Central memory CD8-positive, alpha-beta T cell (primary cell): ENCODE measurements around the gene ZMYM3.
A peak's percentile ranks its signal among the peaks of the same experiment; 100 is the strongest.
"Not testable (repeated sequence)": the region's sequence is repeated elsewhere in the genome, so short reads cannot be mapped to it uniquely, and the experiment has no call there.

Source experiments
- ATAC-seq: fragments of 150-1000 bp; cut with Tn5 transposase; replicated peaks from 2 replicates; pipeline ENCODE4 v1.10.0; 2022; ENCODE audit warnings: mild to moderate bottlenecking, moderate FRiP score, moderate number of reproducible peaks; ENCODE audit not compliant: poor library complexity, severe bottlenecking; ENCODE audit errors: extremely low read depth
- DNase-seq, 2 donors: peaks; one replicate each; pipeline ENCODE4 v3.0.0; 2021; ENCODE audit warnings: low spot score in 2 of 2
- H3K27ac Mint-ChIP-seq: one replicate; pipeline ENCODE4 v1.8.0; 2022; ENCODE audit warnings: low read depth, mild to moderate bottlenecking, moderate library complexity, mixed read lengths
- H3K27me3 Mint-ChIP-seq: one replicate; pipeline ENCODE4 v1.8.0; 2022; ENCODE audit warnings: mixed read lengths
- H3K36me3 Mint-ChIP-seq: one replicate; pipeline ENCODE4 v1.8.0; 2022; ENCODE audit warnings: mild to moderate bottlenecking, moderate library complexity, mixed read lengths; ENCODE audit not compliant: insufficient read depth
- H3K4me1 Mint-ChIP-seq: one replicate; pipeline ENCODE4 v1.8.0; 2022; ENCODE audit warnings: mixed read lengths
- H3K4me3 Mint-ChIP-seq: one replicate; pipeline ENCODE4 v1.8.0; 2022; ENCODE audit warnings: mild to moderate bottlenecking, moderate library complexity, mixed read lengths
- H3K9me3 Mint-ChIP-seq: one replicate; pipeline ENCODE4 v1.8.0; 2022; ENCODE audit warnings: mixed read lengths

ZMYM3 gene

DNA sequence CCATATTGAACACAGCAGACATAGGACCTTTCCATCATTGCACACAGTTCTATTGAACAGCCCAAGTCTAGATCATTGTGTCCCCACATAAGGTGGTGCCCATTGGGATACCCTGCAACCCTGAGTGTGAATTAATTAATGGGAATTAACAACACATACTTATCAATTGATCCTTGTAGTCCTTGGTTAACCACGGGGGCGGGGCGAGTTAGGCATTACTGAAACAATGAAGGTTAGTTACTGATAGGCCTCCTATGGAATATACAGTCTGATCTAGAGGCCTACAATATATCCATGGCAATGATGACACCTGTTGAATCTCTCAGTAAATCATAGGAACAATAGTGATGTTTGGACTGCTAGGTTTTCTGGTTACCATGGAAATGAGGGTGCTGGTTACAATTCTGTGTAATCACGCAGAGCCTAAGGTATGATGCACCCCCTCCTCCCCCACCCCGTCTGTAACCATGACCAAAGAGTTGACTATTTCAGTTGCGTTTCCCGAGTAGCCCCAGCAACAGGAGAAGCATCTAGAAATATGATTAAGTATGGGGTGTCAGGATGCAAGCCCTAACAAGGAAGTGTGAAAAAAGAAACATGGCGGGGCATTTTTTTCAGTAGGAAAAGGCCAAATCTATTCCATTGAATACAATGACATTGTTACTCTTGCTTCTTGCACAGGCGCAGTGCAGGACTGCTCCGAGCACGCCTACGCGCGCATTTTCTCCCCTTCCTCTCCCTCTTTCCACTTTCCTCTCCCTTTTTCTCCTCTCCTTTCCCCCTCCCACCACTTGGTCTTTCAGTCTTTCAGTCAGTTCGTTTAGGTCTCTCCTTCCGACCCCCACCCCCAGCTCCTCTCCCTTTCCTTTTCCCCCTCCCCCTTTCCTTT is 28.8 kb upstream of the ZMYM3 start:
- Mint-ChIP-seq H3K36me3 (peaks cover 15% of the 10 kb centered on the region), H3K9me3 (no peaks in the 10 kb centered on the region), H3K27me3 (no peaks in the 10 kb centered on the region), H3K4me3 (peak overlapping the region; percentile 95), H3K4me1 (peaks cover 4% of the 10 kb centered on the region), H3K27ac (peak overlapping the region; percentile 100)
- no peak for DNase-seq
- ATAC-seq: peak; percentile 57

DNA sequence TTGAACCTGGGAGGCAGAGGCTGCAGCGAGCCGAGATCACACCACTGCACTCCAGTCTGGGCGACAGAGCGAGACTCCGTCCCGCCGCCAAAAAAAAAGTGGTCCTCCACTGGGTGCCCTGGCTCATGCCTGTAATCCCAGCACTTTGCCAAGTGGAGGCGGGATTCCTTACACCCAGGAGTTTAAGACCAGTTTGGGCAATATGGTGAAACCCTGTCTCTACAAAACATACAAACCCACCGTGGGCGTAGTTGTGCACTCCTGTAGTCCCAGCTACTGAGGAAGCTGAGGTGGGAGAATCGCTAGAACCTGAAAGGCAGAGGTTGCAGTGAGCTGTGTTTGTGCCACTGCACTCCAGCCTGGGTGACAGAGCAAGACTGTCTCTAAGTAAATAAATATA is 27.4 kb upstream of the ZMYM3 start:
- DNase-seq, H3K27ac Mint-ChIP-seq, H3K4me3 Mint-ChIP-seq, H3K27me3 Mint-ChIP-seq, H3K4me1 Mint-ChIP-seq, ATAC-seq, H3K9me3 Mint-ChIP-seq: not testable (repeated sequence)
- peaks cover 12% of the 10 kb centered on the region for H3K36me3 Mint-ChIP-seq

DNA sequence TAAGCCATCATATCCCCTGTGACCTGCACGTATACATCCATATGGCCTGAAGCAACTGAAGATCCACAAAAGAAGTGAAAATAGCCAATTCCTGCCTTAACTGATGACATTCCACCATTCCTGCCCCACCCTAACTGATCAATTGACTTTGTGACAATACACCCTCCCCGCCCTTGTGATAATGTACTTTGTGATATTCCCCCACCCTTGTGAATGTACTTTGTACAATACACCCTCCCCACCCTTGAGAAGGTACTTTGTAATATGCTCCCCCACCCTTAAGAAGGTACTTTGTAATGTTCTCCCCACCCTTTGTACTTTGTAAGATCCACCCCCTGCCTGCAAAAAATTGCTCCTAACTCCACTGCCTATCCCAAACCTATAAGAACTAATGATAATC is 18.4 kb upstream of the ZMYM3 start:
- not testable (repeated sequence) for DNase-seq

GRCh38 chrX:71269801-71270395 is 16.0 kb upstream of the ZMYM3 start:
- Mint-ChIP-seq H3K27ac (no peak overlapping the region), H3K9me3 (no peaks in the 10 kb centered on the region), H3K36me3 (no peaks in the 10 kb centered on the region), H3K27me3 (no peaks in the 10 kb centered on the region), H3K4me1 (no peaks in the 10 kb centered on the region), H3K4me3 (no peak overlapping the region)
- DNase-seq: no peak
- ATAC-seq: no peak

More for the DNA sequence above, 18.4 kb upstream of the ZMYM3 start:
- H3K4me3 Mint-ChIP-seq, H3K36me3 Mint-ChIP-seq, ATAC-seq, H3K27me3 Mint-ChIP-seq, H3K4me1 Mint-ChIP-seq, H3K9me3 Mint-ChIP-seq, H3K27ac Mint-ChIP-seq: not testable (repeated sequence)

GRCh38 chrX:71268624-71269023 is 14.7 kb upstream of the ZMYM3 start:
- H3K4me3 Mint-ChIP-seq, H3K36me3 Mint-ChIP-seq, H3K9me3 Mint-ChIP-seq, H3K27me3 Mint-ChIP-seq, H3K4me1 Mint-ChIP-seq, ATAC-seq, H3K27ac Mint-ChIP-seq, DNase-seq: not testable (repeated sequence)

- ATAC-seq (no peak), DNase-seq (no peak)
- Mint-ChIP-seq H3K27ac (peak overlapping the region; percentile 96), H3K4me1 (peaks cover 13% of the 10 kb centered on the region), H3K9me3 (no peaks in the 10 kb centered on the region), H3K36me3 (peaks cover 10% of the 10 kb centered on the region), H3K27me3 (no peaks in the 10 kb centered on the region), H3K4me3 (no peak overlapping the region)
These were observed 2.9 kb upstream of the ZMYM3 start for GRCh38 chrX:71256856-71257255.

DNA sequence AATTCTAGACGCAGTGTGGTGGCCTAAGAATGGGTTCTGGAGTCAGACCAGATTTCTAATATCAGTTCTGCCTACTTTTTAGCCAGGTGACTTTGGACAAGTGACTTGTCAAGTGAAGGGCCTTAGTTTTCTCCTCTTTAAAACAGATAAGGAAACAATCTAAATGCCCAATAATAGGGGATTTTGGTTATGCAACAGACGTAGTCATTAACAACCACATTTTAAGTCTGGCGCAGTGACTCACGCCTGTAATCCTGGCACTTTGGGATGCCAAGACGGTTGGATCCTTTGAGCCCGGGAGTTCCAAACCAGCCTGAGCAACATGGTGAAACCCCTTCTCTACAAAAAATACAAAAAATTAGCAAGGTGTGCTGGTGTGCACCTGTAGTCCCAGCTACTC is 2.1 kb upstream of the ZMYM3 start:
- DNase-seq (no peak), ATAC-seq (no peak)
- H3K27ac Mint-ChIP-seq: peak overlapping the region; percentile 96
- H3K9me3 Mint-ChIP-seq: no peaks in the 10 kb centered on the region
- peak overlapping the region; percentile 81 for H3K4me3 Mint-ChIP-seq
- peaks cover 13% of the 10 kb centered on the region for H3K4me1 Mint-ChIP-seq
- H3K27me3 Mint-ChIP-seq: no peaks in the 10 kb centered on the region
- H3K36me3 Mint-ChIP-seq: peaks cover 10% of the 10 kb centered on the region

DNA sequence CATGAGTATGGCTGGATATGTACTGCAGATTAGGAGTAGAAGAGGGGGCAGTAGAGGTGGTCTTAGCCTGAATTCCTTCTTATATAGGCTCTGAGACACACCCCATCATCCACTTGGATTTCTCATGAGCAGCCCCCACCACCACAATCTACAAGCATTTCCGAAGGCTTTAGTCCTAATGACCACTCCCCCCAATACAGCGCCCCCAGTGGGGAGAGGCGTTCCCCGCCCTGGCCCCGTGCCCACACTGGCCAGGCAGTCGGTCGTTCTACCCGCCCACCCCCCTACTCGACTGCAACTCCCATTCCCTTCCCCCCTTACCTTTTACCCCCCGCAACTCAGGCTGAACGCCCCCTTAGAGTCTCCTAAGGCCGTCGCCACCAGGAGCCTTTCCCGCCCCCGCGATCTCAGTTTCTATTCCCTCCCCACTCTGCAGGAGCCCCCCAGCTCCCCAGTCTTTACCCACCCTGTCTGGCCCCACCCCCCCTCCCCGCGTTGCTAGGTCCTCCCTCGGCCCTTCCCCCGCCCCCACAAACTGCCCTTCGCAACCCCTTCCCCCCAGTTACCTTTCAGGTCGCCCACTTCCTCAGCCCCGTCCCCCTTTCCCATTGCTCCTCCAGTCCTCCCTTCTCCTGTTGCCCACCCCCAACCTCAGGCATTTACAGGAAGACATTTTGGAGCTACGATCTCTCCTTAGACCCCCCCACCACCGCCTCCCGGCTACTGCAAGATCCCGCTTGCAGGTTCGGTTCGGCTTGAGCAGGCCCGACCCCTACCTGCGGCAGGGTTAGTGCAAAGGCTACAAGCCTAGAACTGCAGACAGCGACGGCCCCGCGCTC is 468 bp downstream of the ZMYM3 start:
- H3K4me3 Mint-ChIP-seq: peak overlapping the region; percentile 81
- H3K4me1 Mint-ChIP-seq: peaks cover 13% of the 10 kb centered on the region
- no peaks in the 10 kb centered on the region for H3K27me3 Mint-ChIP-seq
- ATAC-seq: no peak
- H3K9me3 Mint-ChIP-seq: no peaks in the 10 kb centered on the region
- H3K36me3 Mint-ChIP-seq: peaks cover 16% of the 10 kb centered on the region
- peak overlapping the region; percentile 96 for H3K27ac Mint-ChIP-seq
- DNase-seq: peak in 1 of 2 donors; percentile 13

DNA sequence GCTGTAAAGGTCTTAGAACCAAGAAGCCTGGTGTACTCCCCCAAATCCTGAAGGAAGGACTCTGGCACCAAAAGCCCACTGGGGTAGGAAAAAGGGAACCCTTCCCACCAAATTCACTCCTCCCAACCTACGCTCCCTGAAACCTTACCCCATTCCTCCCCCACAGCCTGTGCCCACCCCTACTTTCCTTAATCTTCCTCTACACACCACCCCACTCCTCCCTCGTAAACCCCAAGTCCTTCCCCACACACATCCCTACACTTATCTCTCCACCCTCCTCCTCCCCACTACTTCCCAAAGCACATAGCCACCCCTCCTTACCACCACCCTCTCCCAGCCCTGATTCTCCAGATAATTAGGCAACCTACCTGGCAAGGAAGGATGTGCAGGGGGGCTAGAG is 1.7 kb downstream of the ZMYM3 start:
- Mint-ChIP-seq H3K36me3 (peaks cover 16% of the 10 kb centered on the region), H3K9me3 (no peaks in the 10 kb centered on the region), H3K27me3 (no peaks in the 10 kb centered on the region), H3K4me3 (peak overlapping the region; percentile 13), H3K27ac (no peak overlapping the region), H3K4me1 (peaks cover 13% of the 10 kb centered on the region)
- DNase-seq: no peak
- no peak for ATAC-seq

DNA sequence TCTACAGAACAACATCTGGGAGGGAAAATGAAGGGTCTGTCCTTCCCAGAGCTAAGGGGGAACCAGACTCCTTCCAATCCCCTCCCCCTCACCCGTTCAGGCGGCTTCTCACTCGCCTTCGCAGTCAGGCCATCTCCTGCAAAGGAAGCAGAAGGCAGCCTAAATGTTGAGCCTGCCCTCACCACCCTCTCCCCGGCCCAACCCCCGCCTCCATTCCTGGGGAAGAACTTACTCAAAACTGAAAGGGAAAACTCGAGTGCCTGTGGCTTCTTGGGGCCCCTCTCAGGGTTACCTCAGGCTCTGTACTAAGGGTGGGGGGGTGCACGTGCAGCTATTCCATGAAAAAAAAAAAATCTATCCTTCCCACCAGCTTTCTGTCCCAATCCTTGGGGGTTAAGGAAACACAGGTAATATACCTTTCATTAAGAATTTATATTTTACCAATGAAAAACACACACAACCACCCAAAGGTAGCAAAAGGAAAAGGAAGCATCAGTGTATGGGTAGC is 2.4 kb downstream of the ZMYM3 start:
- ATAC-seq (no peak), DNase-seq (no peak)
- peaks cover 13% of the 10 kb centered on the region for H3K4me1 Mint-ChIP-seq
- no peaks in the 10 kb centered on the region for H3K9me3 Mint-ChIP-seq
- no peaks in the 10 kb centered on the region for H3K27me3 Mint-ChIP-seq
- H3K27ac Mint-ChIP-seq: no peak overlapping the region
- no peak overlapping the region for H3K4me3 Mint-ChIP-seq
- H3K36me3 Mint-ChIP-seq: peaks cover 18% of the 10 kb centered on the region

DNA sequence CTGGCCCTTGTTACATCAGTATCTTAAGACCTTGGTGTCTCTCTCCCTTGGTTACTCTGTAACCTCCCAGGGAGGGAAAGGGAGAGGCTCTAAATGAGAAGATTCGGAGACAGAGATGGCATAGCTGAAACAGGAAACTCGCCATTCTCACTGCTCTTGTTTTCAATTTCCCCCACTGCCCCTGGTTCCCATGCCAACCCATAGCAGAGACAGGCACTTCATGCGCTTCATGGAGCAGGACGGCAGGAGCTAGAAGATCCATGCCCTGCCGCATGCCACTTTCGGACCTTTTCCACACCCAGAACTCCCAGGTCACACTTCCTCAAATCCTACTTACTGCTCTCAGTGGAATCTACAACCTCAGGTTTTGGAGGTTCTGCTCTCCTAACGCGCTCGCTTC is 3.1 kb downstream of the ZMYM3 start:
- Mint-ChIP-seq H3K4me3 (no peak overlapping the region), H3K36me3 (peaks cover 19% of the 10 kb centered on the region), H3K9me3 (no peaks in the 10 kb centered on the region), H3K27ac (no peak overlapping the region), H3K4me1 (peaks cover 11% of the 10 kb centered on the region), H3K27me3 (no peaks in the 10 kb centered on the region)
- ATAC-seq (no peak), DNase-seq (no peak)

- no peak for DNase-seq
- Mint-ChIP-seq H3K36me3 (peaks cover 26% of the 10 kb centered on the region), H3K27ac (no peak overlapping the region), H3K27me3 (no peaks in the 10 kb centered on the region), H3K4me3 (no peak overlapping the region), H3K9me3 (no peaks in the 10 kb centered on the region), H3K4me1 (no peaks in the 10 kb centered on the region)
- no peak for ATAC-seq
These were observed 8.8 kb downstream of the ZMYM3 start for GRCh38 chrX:71245159-71245558.
